Colonic mucosa (tissue), 4 donors: ENCODE measurements around the gene KIF26A. TPM values are rescaled to one million over a fixed set of nuclear protein-coding genes. Genes with fewer than 3 reads are reported as not detected.

Experiments
- DNase-seq: peaks from one replicate; pipeline ENCODE4 v3.0.0-alpha.2; 2020
- H3K27ac ChIP-seq: fragments of 200-600 bp; one replicate; pipeline ENCODE4 v1.8.0; 2021
- H3K27me3 ChIP-seq: fragments of 200-600 bp; one replicate; pipeline ENCODE4 v1.8.0; 2021
- H3K36me3 ChIP-seq: fragments of 200-600 bp; one replicate; pipeline ENCODE4 v1.8.0; 2021
- H3K4me1 ChIP-seq: fragments of 200-600 bp; one replicate; pipeline ENCODE4 v1.8.0; 2021; ENCODE audit warnings: mild to moderate bottlenecking
- H3K4me3 ChIP-seq: fragments of 200-600 bp; one replicate; pipeline ENCODE4 v1.8.0; 2021
- H3K9ac ChIP-seq, 2 donors: one replicate each; pipeline ENCODE4 v1.7.0; 2013; ENCODE audit warnings: control low read depth in 2 of 2, low read depth in 2 of 2, low read length in 2 of 2
- H3K9me3 ChIP-seq: fragments of 200-600 bp; one replicate; pipeline ENCODE4 v1.8.0; 2021
- intact Hi-C: fragments of 100-400 bp; cut with DNase I; formaldehyde crosslinking; loops from one replicate; pipeline ENCODE4 v1.14.1; 2022
- total RNA-seq, 2 donors: library from RNA; stranded (reverse); fragmentation: NEBNext Ultra II Directional in 1 of 2; extraction: Animal tissue kit (Norgen Biotek cat#: 25700) in 1 of 2; gene quantifications; one replicate each; pipeline ENCODE4 v1.2.1, GENCODE V29; 2021
- TF ChIP-seq, protein P1 (sequence below): fragments of 200-600 bp; IDR thresholded peaks from one replicate; pipeline ENCODE4 v1.8.0; 2022; ENCODE audit warnings: antibody characterized with exemption, mild to moderate bottlenecking
- donor health status: healthy.
- donor health status: DM: no; HTN: no; CAD: no.
- donor health status: DM: no; HTN: no; CAD: no.

The KIF26A gene
- total RNA-seq, 2 donors from 2014 or later, result 6.6 to 20.0 TPM

DNA sequence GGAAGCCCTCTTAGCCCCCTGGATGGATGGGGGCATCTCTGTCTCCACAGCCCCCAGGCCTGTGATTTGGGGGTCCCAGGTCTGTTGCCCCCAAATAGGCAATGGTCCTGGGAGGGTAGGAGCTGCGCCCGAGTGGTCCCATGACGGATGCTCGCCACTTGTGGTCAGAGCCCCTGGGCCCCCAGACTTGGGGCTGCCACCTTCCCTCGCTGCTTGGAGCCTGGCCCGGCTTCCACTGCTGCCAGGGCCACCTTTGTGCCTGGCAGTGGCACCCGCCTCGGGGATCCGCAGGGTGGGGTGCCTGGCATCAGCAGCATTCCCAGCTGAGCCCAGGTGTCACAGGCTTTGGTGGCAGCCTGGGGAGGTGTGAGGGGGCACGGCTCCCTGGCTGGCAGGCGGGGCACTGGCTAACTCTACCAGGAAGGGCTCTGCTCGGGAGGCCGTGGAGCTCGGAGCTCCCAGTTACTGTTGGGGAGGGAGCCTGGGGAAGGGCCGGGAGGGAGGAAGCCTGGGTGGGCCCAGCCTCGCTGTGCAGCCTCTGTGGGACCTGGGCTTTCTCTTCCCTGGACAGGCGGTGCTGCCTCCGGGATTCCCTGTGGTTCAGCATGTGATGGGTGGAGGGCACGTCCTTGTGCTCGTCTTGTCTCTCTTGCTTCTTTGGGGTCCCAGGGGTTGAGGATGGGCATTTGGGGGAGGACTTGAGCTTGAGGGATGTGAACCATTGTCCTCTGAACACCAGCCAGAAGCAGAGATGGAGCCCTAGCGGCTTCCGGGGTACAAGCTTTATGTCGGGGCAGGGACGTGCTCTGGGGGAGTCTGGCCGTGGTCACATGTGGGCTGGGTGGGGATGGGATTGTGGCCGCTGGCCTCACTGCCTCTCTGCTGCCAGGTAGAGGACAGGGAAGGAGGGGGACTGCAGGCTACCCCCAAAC lies 5.4 kb downstream of the KIF26A start:
- TF ChIP-seq, protein P1, sequence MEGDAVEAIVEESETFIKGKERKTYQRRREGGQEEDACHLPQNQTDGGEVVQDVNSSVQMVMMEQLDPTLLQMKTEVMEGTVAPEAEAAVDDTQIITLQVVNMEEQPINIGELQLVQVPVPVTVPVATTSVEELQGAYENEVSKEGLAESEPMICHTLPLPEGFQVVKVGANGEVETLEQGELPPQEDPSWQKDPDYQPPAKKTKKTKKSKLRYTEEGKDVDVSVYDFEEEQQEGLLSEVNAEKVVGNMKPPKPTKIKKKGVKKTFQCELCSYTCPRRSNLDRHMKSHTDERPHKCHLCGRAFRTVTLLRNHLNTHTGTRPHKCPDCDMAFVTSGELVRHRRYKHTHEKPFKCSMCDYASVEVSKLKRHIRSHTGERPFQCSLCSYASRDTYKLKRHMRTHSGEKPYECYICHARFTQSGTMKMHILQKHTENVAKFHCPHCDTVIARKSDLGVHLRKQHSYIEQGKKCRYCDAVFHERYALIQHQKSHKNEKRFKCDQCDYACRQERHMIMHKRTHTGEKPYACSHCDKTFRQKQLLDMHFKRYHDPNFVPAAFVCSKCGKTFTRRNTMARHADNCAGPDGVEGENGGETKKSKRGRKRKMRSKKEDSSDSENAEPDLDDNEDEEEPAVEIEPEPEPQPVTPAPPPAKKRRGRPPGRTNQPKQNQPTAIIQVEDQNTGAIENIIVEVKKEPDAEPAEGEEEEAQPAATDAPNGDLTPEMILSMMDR, result no peak
- Histone ChIP-seq H3K4me1 (no peaks in the 10 kb centered on the region), H3K9me3 (no peaks in the 10 kb centered on the region), H3K27ac (no peak overlapping the region), H3K36me3 (no peaks in the 10 kb centered on the region), H3K9ac (no peak overlapping the region), H3K27me3 (no peaks in the 10 kb centered on the region), H3K4me3 (no peak overlapping the region)
- intact Hi-C loops, result no loop called here
- no peak for DNase-seq

DNA sequence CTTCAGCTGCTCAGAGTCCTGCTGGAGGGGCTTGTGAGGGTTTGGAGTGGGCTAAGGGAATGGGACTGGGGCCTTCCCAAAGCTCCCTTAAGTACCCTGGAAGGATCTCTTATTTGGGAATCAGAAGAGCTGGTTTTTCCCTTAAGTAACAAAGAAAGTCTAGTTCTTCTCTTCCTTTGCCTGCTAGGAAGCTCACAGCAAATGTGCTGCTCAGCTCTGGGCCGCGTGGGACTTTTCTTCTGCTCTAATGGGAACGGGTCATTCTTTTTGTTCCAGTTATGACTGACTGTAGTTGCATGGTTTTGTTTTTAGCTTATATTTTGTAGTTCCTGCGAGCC lies 6.0 kb downstream of the KIF26A start:
- no peak overlapping the region for H3K27ac ChIP-seq
- H3K36me3 ChIP-seq, result no peaks in the 10 kb centered on the region

DNA sequence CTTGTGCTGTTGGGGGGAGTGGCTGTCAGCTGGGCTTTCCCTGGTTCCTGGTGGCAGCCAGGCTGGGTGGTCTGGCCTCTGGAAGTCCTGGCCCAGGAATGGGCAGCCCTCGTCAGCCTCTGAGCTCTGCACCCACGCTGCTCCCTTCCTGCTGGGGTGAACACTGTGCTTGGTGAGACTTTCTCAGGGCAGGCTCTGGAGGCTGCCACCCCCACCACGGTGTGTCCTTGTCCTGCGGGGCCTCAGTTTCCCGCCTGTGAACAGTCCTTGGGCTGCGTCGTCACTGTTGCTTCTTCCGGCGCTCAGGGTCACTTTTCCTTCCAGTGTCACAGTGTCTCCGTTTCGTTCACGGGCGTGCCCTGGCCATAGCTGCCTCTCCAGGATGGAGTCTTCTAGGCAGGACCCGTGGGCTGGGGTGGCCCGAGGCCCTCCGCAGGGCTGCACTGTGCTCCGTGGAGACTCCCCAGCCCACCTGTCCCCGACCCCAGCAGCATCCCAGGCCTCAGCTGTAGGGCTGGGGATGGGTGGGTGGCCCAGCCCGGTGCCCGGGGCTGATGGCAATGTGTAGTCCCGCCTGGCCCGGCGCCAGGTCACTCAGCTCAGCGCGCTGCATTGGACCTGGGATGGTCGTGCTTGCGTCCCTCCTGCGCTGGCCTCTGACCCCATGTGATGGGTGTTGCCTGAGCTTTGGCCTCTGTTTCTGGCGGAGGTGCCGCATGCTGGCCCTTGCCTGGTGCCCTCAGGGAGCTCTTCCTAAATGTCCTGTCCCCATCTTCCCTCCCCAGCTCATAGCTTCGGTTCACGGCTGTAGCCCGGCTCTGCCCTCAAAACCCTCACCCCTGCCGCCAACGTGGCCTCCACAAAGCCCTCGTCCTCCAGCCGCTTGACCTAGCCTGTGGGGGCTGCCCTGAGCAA lies 6.8 kb downstream of the KIF26A start:
- Histone ChIP-seq H3K27ac (no peak overlapping the region), H3K27me3 (no peaks in the 10 kb centered on the region), H3K9me3 (no peaks in the 10 kb centered on the region), H3K36me3 (no peaks in the 10 kb centered on the region), H3K4me1 (no peaks in the 10 kb centered on the region), H3K4me3 (no peak overlapping the region), H3K9ac (no peak overlapping the region)
- DNase-seq, result no peak
- intact Hi-C loops, result no loop called here
- TF ChIP-seq, protein P1, result no peak

More for the DNA sequence above, 6.0 kb downstream of the KIF26A start:
- intact Hi-C loops, result no loop called here
- no peak overlapping the region for H3K9ac ChIP-seq
- DNase-seq, result no peak
- H3K27me3 ChIP-seq, result no peaks in the 10 kb centered on the region
- no peak overlapping the region for H3K4me3 ChIP-seq
- no peaks in the 10 kb centered on the region for H3K9me3 ChIP-seq
- TF ChIP-seq, protein P1, result no peak
- H3K4me1 ChIP-seq, result no peaks in the 10 kb centered on the region

- intact Hi-C loops, result no loop called here
- Histone ChIP-seq H3K4me1 (no peaks in the 10 kb centered on the region), H3K9ac (no peak overlapping the region), H3K4me3 (no peak overlapping the region), H3K36me3 (no peaks in the 10 kb centered on the region), H3K9me3 (no peaks in the 10 kb centered on the region), H3K27ac (no peak overlapping the region), H3K27me3 (no peaks in the 10 kb centered on the region)
- TF ChIP-seq, protein P1, result no peak
- no peak for DNase-seq
Observed at GRCh38 chr14:104145826-104146601, 7.6 kb downstream of the KIF26A start.
